GM23338 (cell line): ENCODE results near the gene IVD. TPM values are rescaled to one million over a fixed set of nuclear protein-coding genes. Genes with fewer than 3 reads are reported as not detected.

Experiments used
- ATAC-seq: fragments of 200-7000 bp; cut with Tn5 transposase; 3 replicates; pipeline ENCODE4 v1.9.1; 2020
- DNase-seq: peaks from one replicate; pipeline ENCODE4 v3.0.0-alpha.2; 2015; ENCODE audit warnings: low spot score
- H2AFZ ChIP-seq: fragments of 200-600 bp; sonication (generic); 2 replicates; pipeline ENCODE4 v1.8.0; 2016; ENCODE audit warnings: antibody characterized with exemption, mild to moderate bottlenecking, moderate library complexity
- H3F3A ChIP-seq: fragments of 200-600 bp; sonication (generic); replicated peaks from 2 replicates; pipeline ENCODE4 v1.8.0; 2017; ENCODE audit warnings: antibody characterized with exemption, mixed run types, low read depth
- H3K27ac ChIP-seq: fragments of 200-600 bp; sonication (generic); 2 replicates; pipeline ENCODE4 v1.6.1; 2016; ENCODE audit warnings: low read depth
- H3K27me3 ChIP-seq: fragments of 200-600 bp; sonication (generic); 2 replicates; pipeline ENCODE4 v1.8.0; 2016; ENCODE audit warnings: mild to moderate bottlenecking, mixed run types, moderate library complexity; ENCODE audit not compliant: insufficient read depth
- H3K36me3 ChIP-seq: fragments of 200-600 bp; sonication (generic); 2 replicates; pipeline ENCODE4 v1.8.0; 2016; ENCODE audit warnings: mild to moderate bottlenecking; ENCODE audit not compliant: insufficient read depth
- H3K4me1 ChIP-seq: fragments of 200-600 bp; sonication (generic); 2 replicates; pipeline ENCODE4 v1.8.0; 2016; ENCODE audit warnings: mild to moderate bottlenecking, moderate library complexity; ENCODE audit not compliant: insufficient read depth
- H3K4me2 ChIP-seq: fragments of 200-600 bp; sonication (generic); 2 replicates; pipeline ENCODE4 v1.7.1; 2017; ENCODE audit warnings: mixed run types
- H3K4me3 ChIP-seq: fragments of 200-600 bp; sonication (generic); 2 replicates; pipeline ENCODE4 v1.6.1; 2016; ENCODE audit warnings: mixed run types
- H3K79me2 ChIP-seq: fragments of 200-600 bp; sonication (generic); replicated peaks from 2 replicates; pipeline ENCODE4 v1.8.0; 2017; ENCODE audit warnings: mild to moderate bottlenecking; ENCODE audit not compliant: insufficient read depth
- H3K9me2 ChIP-seq: fragments of 200-600 bp; sonication (generic); 2 replicates; pipeline ENCODE4 v1.8.0; 2017; ENCODE audit not compliant: insufficient read depth
- H4K20me1 ChIP-seq: fragments of 200-600 bp; sonication (generic); replicated peaks from 2 replicates; pipeline ENCODE4 v1.8.0; 2017; ENCODE audit warnings: mild to moderate bottlenecking; ENCODE audit not compliant: insufficient read depth
- H3K27ac Mint-ChIP-seq: 2 replicates; pipeline ENCODE4 v1.8.0; 2020; ENCODE audit warnings: inconsistent platforms, mild to moderate bottlenecking, moderate library complexity, mixed read lengths
- H3K27me3 Mint-ChIP-seq: 3 replicates; pipeline ENCODE4 v1.8.0; 2022; ENCODE audit warnings: low read depth, mild to moderate bottlenecking, moderate library complexity, mixed read lengths, inconsistent platforms; ENCODE audit not compliant: insufficient read depth, poor library complexity
- H3K36me3 Mint-ChIP-seq: 3 replicates; pipeline ENCODE4 v1.8.0; 2021; ENCODE audit warnings: low read depth, mild to moderate bottlenecking, inconsistent platforms, moderate library complexity, mixed read lengths
- H3K4me1 Mint-ChIP-seq: 3 replicates; pipeline ENCODE4 v1.8.0; 2020; ENCODE audit warnings: mild to moderate bottlenecking, inconsistent platforms, mixed read lengths
- H3K4me3 Mint-ChIP-seq: 3 replicates; pipeline ENCODE4 v1.8.0; 2021; ENCODE audit warnings: moderate library complexity, mild to moderate bottlenecking, inconsistent platforms, mixed read lengths
- H3K9me3 Mint-ChIP-seq: 3 replicates; pipeline ENCODE4 v1.8.0; 2020; ENCODE audit warnings: moderate library complexity, mild to moderate bottlenecking, inconsistent platforms, mixed read lengths
- CREB1 ChIP-seq: fragments of 250-450 bp; sonication (Bioruptor Pico); IDR thresholded peaks from 2 replicates; pipeline ENCODE4 v1.5.0; 2020; ENCODE audit warnings: low read depth, mild to moderate bottlenecking, moderate library complexity
- ETS1 ChIP-seq: IDR thresholded peaks from 2 replicates; pipeline ENCODE4 v1.6.1; 2016; ENCODE audit warnings: antibody characterized with exemption
- EZH2 ChIP-seq: fragments of 200-600 bp; sonication (generic); IDR thresholded peaks from one replicate; pipeline ENCODE4 v1.8.0; 2017; ENCODE audit warnings: antibody characterized with exemption, mild to moderate bottlenecking, low read depth; ENCODE audit not compliant: unreplicated experiment
- JUNB ChIP-seq: IDR thresholded peaks from one replicate; pipeline ENCODE4 v1.6.1; 2016; ENCODE audit warnings: antibody characterized with exemption; ENCODE audit not compliant: unreplicated experiment
- NANOG ChIP-seq: IDR thresholded peaks from 2 replicates; pipeline ENCODE4 v1.6.1; 2016; ENCODE audit warnings: antibody characterized with exemption, borderline replicate concordance
- POLR2AphosphoS5 ChIP-seq: IDR thresholded peaks from 2 replicates; pipeline ENCODE4 v1.6.1; 2016; ENCODE audit warnings: antibody characterized with exemption, low read depth
- REST ChIP-seq: IDR thresholded peaks from one replicate; pipeline ENCODE4 v1.6.1; 2018; ENCODE audit warnings: antibody characterized with exemption; ENCODE audit not compliant: unreplicated experiment
- STAT1 ChIP-seq: IDR thresholded peaks from one replicate; pipeline ENCODE4 v1.6.1; 2016; ENCODE audit warnings: antibody characterized with exemption; ENCODE audit not compliant: unreplicated experiment
- ZNF114 ChIP-seq: fragments of 250-450 bp; sonication (Bioruptor Pico); IDR thresholded peaks from 2 replicates; pipeline ENCODE4 v1.5.0; 2020; ENCODE audit warnings: mild to moderate bottlenecking, moderate library complexity
- ZNF331 ChIP-seq: fragments of 250-450 bp; sonication (Bioruptor Pico); IDR thresholded peaks from 2 replicates; pipeline ENCODE4 v1.5.0; 2020; ENCODE audit warnings: low read depth, mild to moderate bottlenecking, moderate library complexity
- ZNF462 ChIP-seq: fragments of 250-450 bp; sonication (Bioruptor Pico); IDR thresholded peaks from 2 replicates; pipeline ENCODE4 v1.5.0; 2020; ENCODE audit warnings: mild to moderate bottlenecking, moderate library complexity
- polyA plus RNA-seq: library from polyadenylated mRNA; unstranded; fragments of >200 nt; fragmentation: Nextera tagmentation; extraction: Ambion mirVana; gene quantifications from 2 replicates; pipeline ENCODE4 v1.2.1, GENCODE V29; 2016
- total RNA-seq: library from RNA; depleted of rRNA; stranded (reverse); fragments of >200 nt; shearing (Covaris generic); gene quantifications from 2 replicates; pipeline ENCODE4 v1.2.3, GENCODE V29; 2014

Gene IVD
- total and polyA plus RNA-seq, 2 experiments from 2014 or later, result 54.1 to 75.4 TPM

GRCh38 chr15:40430271-40430805 is 24.7 kb downstream of the IVD start:
- TF ChIP-seq ZNF331 (CRISPR knock-in tag), result no peak
- no peak for TF ChIP-seq ZNF462
- TF ChIP-seq POLR2AphosphoS5, result no peak
- no peak for TF ChIP-seq CREB1
- no peaks in the 10 kb centered on the region for H3K79me2 ChIP-seq
- H3K9me3 Mint-ChIP-seq, result no peaks in the 10 kb centered on the region
- H2AFZ ChIP-seq, result peak overlapping the region; percentile 70
- H4K20me1 ChIP-seq, result no peaks in the 10 kb centered on the region
- peaks cover 37% of the 10 kb centered on the region for H3K27me3 Mint-ChIP-seq
- peak overlapping the region; percentile 57 for H3K4me2 ChIP-seq
- H3K4me1 Mint-ChIP-seq, result peaks cover 32% of the 10 kb centered on the region
- no peak overlapping the region for H3K4me3 ChIP-seq
- H3K36me3 Mint-ChIP-seq, result no peaks in the 10 kb centered on the region
- H3K27ac Mint-ChIP-seq, result no peak overlapping the region
- H3K9me2 ChIP-seq, result no peaks in the 10 kb centered on the region
- DNase-seq (peak; percentile 63), ATAC-seq (peak; percentile 78)
- H3F3A ChIP-seq, result peaks cover 8% of the 10 kb centered on the region; the same call in 1 of the 2 replicates
- H3K27ac ChIP-seq, result no peak overlapping the region
- H3K4me1 ChIP-seq, result peaks cover 25% of the 10 kb centered on the region
- peaks cover 25% of the 10 kb centered on the region for H3K27me3 ChIP-seq
- H3K4me3 Mint-ChIP-seq, result peak overlapping the region; percentile 9; the same call in 1 of the 3 replicates
- no peaks in the 10 kb centered on the region for H3K36me3 ChIP-seq

GRCh38 chr15:40435023-40435709 is 29.6 kb downstream of the IVD start:
- peaks cover 38% of the 10 kb centered on the region for H3K4me1 ChIP-seq
- 0 out of 2 replicates have a peak, but pooled peaks cover 7% of the 10 kb centered on the region for H3F3A ChIP-seq
- no peaks in the 10 kb centered on the region for H4K20me1 ChIP-seq
- peak overlapping the region; percentile 82 for H3K4me3 ChIP-seq
- H3K36me3 ChIP-seq, result no peaks in the 10 kb centered on the region
- H3K9me3 Mint-ChIP-seq, result no peaks in the 10 kb centered on the region
- H2AFZ ChIP-seq, result peak overlapping the region; percentile 94
- DNase-seq, result no peak
- peaks cover 43% of the 10 kb centered on the region for H3K4me1 Mint-ChIP-seq
- no peaks in the 10 kb centered on the region for H3K9me2 ChIP-seq
- no peak overlapping the region for H3K27ac Mint-ChIP-seq
- H3K27me3 Mint-ChIP-seq, result peaks cover 46% of the 10 kb centered on the region
- ATAC-seq, result no peak
- H3K27ac ChIP-seq, result no peak overlapping the region
- no peaks in the 10 kb centered on the region for H3K36me3 Mint-ChIP-seq
- peak overlapping the region; percentile 100 for H3K4me2 ChIP-seq
- peak overlapping the region; percentile 70 for H3K4me3 Mint-ChIP-seq
- H3K79me2 ChIP-seq, result 0 out of 2 replicates have a peak, but pooled peaks cover 2% of the 10 kb centered on the region
- peaks cover 38% of the 10 kb centered on the region for H3K27me3 ChIP-seq
- TF ChIP-seq REST (no peak), ZNF114 (CRISPR knock-in tag) (no peak), NANOG (no peak), STAT1 (no peak), ETS1 (no peak), ZNF331 (CRISPR knock-in tag) (no peak), JUNB (no peak), EZH2 (no peak)
